ENCODE data around the gene ADAMTS4.
A peak's percentile ranks its signal among the peaks of the same experiment; 100 is the strongest.

Gene ADAMTS4

DNA sequence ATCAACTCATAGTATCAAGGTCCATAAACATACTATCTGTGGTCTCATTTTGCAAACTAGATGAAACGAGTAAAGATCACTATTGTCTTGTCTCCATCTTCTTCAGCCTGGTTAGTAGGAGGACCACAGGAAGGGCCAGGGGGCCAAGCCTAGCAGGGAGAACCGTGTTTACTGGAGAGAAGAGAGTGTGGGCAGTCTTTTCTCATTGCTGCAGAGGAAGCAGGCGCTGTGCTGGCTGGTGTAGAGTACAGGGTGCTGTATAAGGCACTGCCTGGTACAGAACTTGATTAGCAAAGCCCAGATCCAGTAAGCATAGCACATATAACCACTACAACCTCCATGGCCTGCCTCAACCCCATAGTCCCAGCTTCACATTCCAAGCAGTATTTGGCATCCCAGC lies 11.5 kb downstream of the ADAMTS4 start:
- peaks cover 15% of the 10 kb centered on the region for H3F3A ChIP-seq (ENCODE audit: control insufficient read depth, insufficient read depth)
- H3K27me3 ChIP-seq (ENCODE audit: control insufficient read depth, low read length), result no peaks in the 10 kb centered on the region
- H3K36me3 ChIP-seq (ENCODE audit: control insufficient read depth, low read length), result no peaks in the 10 kb centered on the region
- no peak overlapping the region for H3K4me2 ChIP-seq (ENCODE audit: low read length)
- H3K9me3 ChIP-seq (ENCODE audit: control insufficient read depth, insufficient read depth, low read length), result no peaks in the 10 kb centered on the region
- H3K4me3 ChIP-seq (ENCODE audit: low read length), result no peak overlapping the region
- no peak overlapping the region for H3K27ac ChIP-seq (ENCODE audit: low read depth, low read length)
- H4K20me1 ChIP-seq (ENCODE audit: control insufficient read depth, insufficient read depth, low read depth, low read length), result no peaks in the 10 kb centered on the region
- no peaks in the 10 kb centered on the region for H3K79me2 ChIP-seq (ENCODE audit: control insufficient read depth, low read length)
- no peaks in the 10 kb centered on the region for H3K9me2 ChIP-seq (replicated peaks; ENCODE audit: control insufficient read depth, low read length)
- TF ChIP-seq, protein P1, sequence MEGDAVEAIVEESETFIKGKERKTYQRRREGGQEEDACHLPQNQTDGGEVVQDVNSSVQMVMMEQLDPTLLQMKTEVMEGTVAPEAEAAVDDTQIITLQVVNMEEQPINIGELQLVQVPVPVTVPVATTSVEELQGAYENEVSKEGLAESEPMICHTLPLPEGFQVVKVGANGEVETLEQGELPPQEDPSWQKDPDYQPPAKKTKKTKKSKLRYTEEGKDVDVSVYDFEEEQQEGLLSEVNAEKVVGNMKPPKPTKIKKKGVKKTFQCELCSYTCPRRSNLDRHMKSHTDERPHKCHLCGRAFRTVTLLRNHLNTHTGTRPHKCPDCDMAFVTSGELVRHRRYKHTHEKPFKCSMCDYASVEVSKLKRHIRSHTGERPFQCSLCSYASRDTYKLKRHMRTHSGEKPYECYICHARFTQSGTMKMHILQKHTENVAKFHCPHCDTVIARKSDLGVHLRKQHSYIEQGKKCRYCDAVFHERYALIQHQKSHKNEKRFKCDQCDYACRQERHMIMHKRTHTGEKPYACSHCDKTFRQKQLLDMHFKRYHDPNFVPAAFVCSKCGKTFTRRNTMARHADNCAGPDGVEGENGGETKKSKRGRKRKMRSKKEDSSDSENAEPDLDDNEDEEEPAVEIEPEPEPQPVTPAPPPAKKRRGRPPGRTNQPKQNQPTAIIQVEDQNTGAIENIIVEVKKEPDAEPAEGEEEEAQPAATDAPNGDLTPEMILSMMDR (IDR thresholded peaks at IDR 0.05; ENCODE audit: low read depth, low read length, poor library complexity, severe bottlenecking), result no peak
- TF ChIP-seq EZH2phosphoT487 (IDR thresholded peaks at IDR 0.05; ENCODE audit: borderline replicate concordance, low read length), result no peak
- peaks cover 46% of the 10 kb centered on the region for H3K4me1 ChIP-seq (ENCODE audit: control insufficient read depth, low read length)

DNA sequence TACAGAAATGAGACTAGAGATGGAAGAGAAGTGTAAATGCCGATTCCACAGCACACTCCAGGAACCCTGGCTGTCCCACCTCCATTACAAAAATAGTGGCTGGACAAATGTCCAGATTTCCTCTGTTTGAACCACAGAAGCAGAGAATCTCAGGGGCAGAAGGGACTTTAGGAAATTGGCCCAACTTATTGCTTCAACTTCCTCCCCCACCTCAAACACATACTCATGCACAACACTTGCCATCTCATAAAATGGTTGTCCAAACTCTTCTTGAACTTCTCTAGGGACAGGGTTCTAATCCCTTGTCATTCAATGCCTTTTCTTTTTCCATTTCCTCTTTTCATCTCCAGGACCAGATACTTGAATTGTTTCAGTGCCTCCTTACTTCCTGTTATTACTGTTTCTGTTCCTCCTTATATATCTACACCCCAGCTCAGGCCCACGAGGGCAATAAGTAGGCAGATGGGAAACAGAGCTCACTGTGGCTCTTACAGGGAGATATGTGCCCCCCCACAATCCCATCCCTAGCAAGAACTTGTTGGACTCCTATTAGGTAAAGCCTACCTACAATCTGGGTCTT lies 13.0 kb downstream of the ADAMTS4 start:
- Histone ChIP-seq H3F3A (ENCODE audit: control insufficient read depth, insufficient read depth) (peaks cover 15% of the 10 kb centered on the region), H3K9me2 (replicated peaks; ENCODE audit: control insufficient read depth, low read length) (no peaks in the 10 kb centered on the region), H3K79me2 (ENCODE audit: control insufficient read depth, low read length) (no peaks in the 10 kb centered on the region), H3K4me1 (ENCODE audit: control insufficient read depth, low read length) (peaks cover 48% of the 10 kb centered on the region), H3K4me3 (ENCODE audit: low read length) (peak overlapping the region; percentile 57), H4K20me1 (ENCODE audit: control insufficient read depth, insufficient read depth, low read depth, low read length) (no peaks in the 10 kb centered on the region), H3K36me3 (ENCODE audit: control insufficient read depth, low read length) (no peaks in the 10 kb centered on the region), H3K27ac (ENCODE audit: low read depth, low read length) (peak overlapping the region; percentile 84), H3K9me3 (ENCODE audit: control insufficient read depth, insufficient read depth, low read length) (no peaks in the 10 kb centered on the region), H3K27me3 (ENCODE audit: control insufficient read depth, low read length) (no peaks in the 10 kb centered on the region), H3K4me2 (ENCODE audit: low read length) (peak overlapping the region; percentile 69)
- TF ChIP-seq, protein P1 (IDR thresholded peaks at IDR 0.05; ENCODE audit: low read depth, low read length, poor library complexity, severe bottlenecking), result no peak
- no peak for TF ChIP-seq EZH2phosphoT487 (IDR thresholded peaks at IDR 0.05; ENCODE audit: borderline replicate concordance, low read length)

DNA sequence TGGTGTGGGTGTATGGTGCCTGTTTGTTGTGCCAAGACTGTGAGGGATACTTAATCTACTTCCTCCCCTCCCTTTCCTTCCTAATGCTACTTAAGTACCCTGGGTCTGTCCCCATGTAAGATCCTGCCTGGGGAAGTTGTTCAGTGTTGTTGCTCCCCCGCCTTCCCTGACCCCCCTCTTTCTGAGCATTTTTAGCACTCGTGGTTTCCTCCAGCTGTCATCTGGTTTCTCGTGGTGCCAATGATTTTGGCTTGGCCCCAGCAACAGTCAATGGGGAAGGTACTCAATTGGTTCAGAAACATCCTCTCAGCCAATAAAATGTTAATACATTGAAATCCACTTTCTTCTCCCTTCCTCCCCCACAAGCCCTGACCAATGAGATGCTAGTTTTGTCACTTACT lies 13.6 kb downstream of the ADAMTS4 start:
- Histone ChIP-seq H3K27me3 (ENCODE audit: control insufficient read depth, low read length) (no peaks in the 10 kb centered on the region), H3K4me3 (ENCODE audit: low read length) (peak overlapping the region; percentile 57), H3F3A (ENCODE audit: control insufficient read depth, insufficient read depth) (peaks cover 15% of the 10 kb centered on the region), H3K9me2 (replicated peaks; ENCODE audit: control insufficient read depth, low read length) (no peaks in the 10 kb centered on the region), H4K20me1 (ENCODE audit: control insufficient read depth, insufficient read depth, low read depth, low read length) (no peaks in the 10 kb centered on the region), H3K36me3 (ENCODE audit: control insufficient read depth, low read length) (no peaks in the 10 kb centered on the region), H3K4me1 (ENCODE audit: control insufficient read depth, low read length) (peaks cover 48% of the 10 kb centered on the region), H3K4me2 (ENCODE audit: low read length) (peak overlapping the region; percentile 69), H3K9me3 (ENCODE audit: control insufficient read depth, insufficient read depth, low read length) (no peaks in the 10 kb centered on the region), H3K79me2 (ENCODE audit: control insufficient read depth, low read length) (no peaks in the 10 kb centered on the region), H3K27ac (ENCODE audit: low read depth, low read length) (peak overlapping the region; percentile 84)
- no peak for TF ChIP-seq EZH2phosphoT487 (IDR thresholded peaks at IDR 0.05; ENCODE audit: borderline replicate concordance, low read length)
- TF ChIP-seq, protein P1 (IDR thresholded peaks at IDR 0.05; ENCODE audit: low read depth, low read length, poor library complexity, severe bottlenecking), result no peak

Data from DOHH2 (cell line).